Transverse colon (tissue), 4 donors: ENCODE results near the gene ADK.

Experiments
- CTCF ChIP-seq, 5 experiments: fragments of 200-600 bp in 3 of 5; fragments of 450-650 bp in 2 of 5; sonication (generic) in 3 of 5; IDR thresholded peaks; 1 replicate in 2 of 5; 2 replicates in 3 of 5; pipeline ENCODE4 v1.5.1; 2016 to 2017; ENCODE audit warnings: antibody characterized with exemption in 5 of 5, inconsistent platforms in 3 of 5, mild to moderate bottlenecking in 2 of 5, moderate library complexity in 1 of 5
- EP300 ChIP-seq: sonication (generic); formaldehyde crosslinking; IDR thresholded peaks from one replicate; pipeline ENCODE4 v1.6.1; 2017; ENCODE audit warnings: antibody characterized with exemption, low read depth
- POLR2A ChIP-seq: fragments of 450-650 bp; IDR thresholded peaks from one replicate; pipeline ENCODE4 v1.6.1; 2016; ENCODE audit warnings: antibody characterized with exemption, mild to moderate bottlenecking, moderate library complexity
- POLR2AphosphoS5 ChIP-seq, 3 donors: sonication (generic); formaldehyde crosslinking; IDR thresholded peaks; one replicate each; pipeline ENCODE4 v1.6.1; 2016; ENCODE audit warnings: antibody characterized with exemption in 3 of 3

DNA sequence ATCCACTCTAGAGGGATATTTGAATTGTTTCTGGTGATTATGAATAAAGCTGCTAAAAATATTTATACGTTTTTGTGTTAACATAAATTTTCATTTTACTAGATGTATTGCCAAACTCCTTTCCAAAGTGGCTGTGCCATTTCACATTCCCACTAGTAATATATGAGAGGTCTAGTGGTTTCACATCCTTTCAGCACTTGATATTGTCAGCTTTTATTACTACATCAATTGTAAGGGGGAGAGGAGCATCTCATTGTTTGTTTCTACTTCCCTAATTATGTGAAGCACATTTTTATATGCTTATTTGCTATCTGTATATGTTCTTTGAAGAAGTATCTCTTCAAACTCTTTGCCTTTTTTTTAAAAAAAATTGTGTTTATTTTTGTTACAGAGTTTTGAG is 184.5 kb downstream of the ADK start:
- no peak for TF ChIP-seq CTCF (IDR thresholded peaks at IDR 0.05)
- TF ChIP-seq POLR2A = no peak
- no peak for TF ChIP-seq EP300
- TF ChIP-seq POLR2AphosphoS5 (IDR thresholded peaks at IDR 0.05) = no peak
